TTC549 (cell line): ENCODE data around the gene PNLIPRP1.

ENCODE experiments used
- FAIRE-seq: peaks from 2 replicates; lab custom pipeline; 2012; peaks lifted over from hg19 to GRCh38; lab: Jason Lieb, UNC

PNLIPRP1 gene

GRCh38 chr10:116599991-116600390 lies 9.2 kb downstream of the PNLIPRP1 start:
- FAIRE-seq = no peak

- no peak for FAIRE-seq
Measured at GRCh38 chr10:116602648-116603400, 12.1 kb downstream of the PNLIPRP1 start.

- no peak for FAIRE-seq
Measured at GRCh38 chr10:116606061-116606483, 15.3 kb downstream of the PNLIPRP1 start.

- no peak for FAIRE-seq
Measured at GRCh38 chr10:116607336-116607735, 16.6 kb downstream of the PNLIPRP1 start.

GRCh38 chr10:116608686-116609594 lies 18.2 kb downstream of the PNLIPRP1 start:
- FAIRE-seq = no peak

GRCh38 chr10:116610443-116611152 lies 19.8 kb downstream of the PNLIPRP1 start:
- no peak for FAIRE-seq

GRCh38 chr10:116611153-116611545 lies 20.4 kb downstream of the PNLIPRP1 start:
- no peak for FAIRE-seq

- no peak for FAIRE-seq
Measured at GRCh38 chr10:116612107-116612769, 21.5 kb downstream of the PNLIPRP1 start.

- no peak for FAIRE-seq
Measured at GRCh38 chr10:116613471-116613870, 22.7 kb downstream of the PNLIPRP1 start.

- no peak for FAIRE-seq
Measured at GRCh38 chr10:116614796-116615195, 24.0 kb downstream of the PNLIPRP1 start.

GRCh38 chr10:116615199-116615776 lies 24.5 kb downstream of the PNLIPRP1 start:
- FAIRE-seq = no peak

- no peak for FAIRE-seq
Measured at GRCh38 chr10:116620423-116621400, 30.0 kb downstream of the PNLIPRP1 start, which contains the start of gene PNLIPRP2. Gene PNLIPRP2, plus strand, starts transcription at chr10:116620953.

- no peak for FAIRE-seq
Measured at GRCh38 chr10:116621476-116621875, 30.7 kb downstream of the PNLIPRP1 start.

GRCh38 chr10:116621934-116622655 lies 31.3 kb downstream of the PNLIPRP1 start:
- no peak for FAIRE-seq

GRCh38 chr10:116625845-116626244 lies 35.1 kb downstream of the PNLIPRP1 start:
- FAIRE-seq = no peak

- FAIRE-seq = no peak
Measured at GRCh38 chr10:116626815-116627214, 36.1 kb downstream of the PNLIPRP1 start.

GRCh38 chr10:116627386-116627933 lies 36.7 kb downstream of the PNLIPRP1 start:
- FAIRE-seq = no peak

GRCh38 chr10:116629340-116629739 lies 38.6 kb downstream of the PNLIPRP1 start:
- FAIRE-seq = no peak

- no peak for FAIRE-seq
Measured at GRCh38 chr10:116630020-116630419, 39.3 kb downstream of the PNLIPRP1 start.
